AG04450 (cell line): ENCODE results near the gene TMEM219. TPM values are rescaled to one million over a fixed set of nuclear protein-coding genes. Genes with fewer than 3 reads are reported as not detected.

Experiments
- CTCF ChIA-PET: fragments of 300-600, 350-600 bp; formaldehyde crosslinking; extraction: SDS; loops from one replicate; lab custom pipeline; 2022; ENCODE audit warnings: antibody characterized with exemption, inconsistent platforms; lab: Charles Lee
- POLR2A ChIA-PET: fragments of 350-600 bp; formaldehyde crosslinking; extraction: SDS; loops from one replicate; lab custom pipeline; 2021; ENCODE audit warnings: antibody characterized with exemption, inconsistent platforms; lab: Yijun Ruan, JAX
- DNase-seq: peaks from one replicate; pipeline ENCODE4 v3.0.0-alpha.2; 2011; ENCODE audit warnings: low read depth, low spot score
- H3K27ac ChIP-seq: one replicate; pipeline ENCODE4 v1.5.1; 2012; ENCODE audit warnings: low read depth, low read length, control low read depth
- H3K27me3 ChIP-seq: one replicate; pipeline ENCODE4 v1.6.0; 2012; ENCODE audit warnings: low read length; ENCODE audit not compliant: control insufficient read depth, insufficient read depth
- H3K4me3 ChIP-seq: 2 replicates; pipeline ENCODE4 v1.5.1; 2011; ENCODE audit warnings: mild to moderate bottlenecking, low read depth, low read length, control low read depth
- H3K9me3 ChIP-seq: 2 replicates; pipeline ENCODE4 v1.5.1; 2012; ENCODE audit warnings: low read length; ENCODE audit not compliant: control insufficient read depth, insufficient read depth
- polyA plus RNA-seq: library from polyadenylated mRNA; depleted of rRNA; stranded (reverse); fragments of >200 nt; gene quantifications from 2 replicates; pipeline ENCODE4 v1.2.3, GENCODE V29; 2011
- TF ChIP-seq, protein P1 (sequence below): IDR thresholded peaks from 2 replicates; pipeline ENCODE4 v1.5.1; 2011; ENCODE audit warnings: low read depth, low read length, control low read depth, inconsistent platforms

TMEM219 gene
- polyA plus RNA-seq, 1 experiment: 88.6 TPM

DNA sequence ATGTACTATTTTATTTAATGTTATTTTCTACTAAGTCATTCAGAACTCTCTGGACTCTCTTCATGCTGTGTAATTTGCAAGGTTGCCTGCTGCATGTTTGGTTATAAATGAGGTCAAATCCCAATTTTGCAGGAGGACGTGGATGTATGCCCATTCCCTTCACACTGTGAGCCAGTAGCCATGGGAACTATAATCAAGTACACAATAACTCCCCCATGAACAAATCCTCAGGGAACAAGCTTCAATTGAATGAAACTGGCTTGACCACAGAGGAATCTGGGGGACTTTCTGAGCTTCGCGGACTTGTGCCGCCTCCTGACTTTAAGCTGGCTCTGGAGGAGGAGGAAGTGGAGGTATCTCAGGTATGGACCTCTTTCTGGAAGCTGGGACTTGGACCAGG, 21.2 kb upstream of the TMEM219 start:
- POLR2A ChIA-PET: no interaction called here
- CTCF ChIA-PET: interaction anchor here (0.5 kb wide), 1 partner anchor 76 kb away, joined by 4 read pairs; no protein-coding TSS in a partner anchor

DNA sequence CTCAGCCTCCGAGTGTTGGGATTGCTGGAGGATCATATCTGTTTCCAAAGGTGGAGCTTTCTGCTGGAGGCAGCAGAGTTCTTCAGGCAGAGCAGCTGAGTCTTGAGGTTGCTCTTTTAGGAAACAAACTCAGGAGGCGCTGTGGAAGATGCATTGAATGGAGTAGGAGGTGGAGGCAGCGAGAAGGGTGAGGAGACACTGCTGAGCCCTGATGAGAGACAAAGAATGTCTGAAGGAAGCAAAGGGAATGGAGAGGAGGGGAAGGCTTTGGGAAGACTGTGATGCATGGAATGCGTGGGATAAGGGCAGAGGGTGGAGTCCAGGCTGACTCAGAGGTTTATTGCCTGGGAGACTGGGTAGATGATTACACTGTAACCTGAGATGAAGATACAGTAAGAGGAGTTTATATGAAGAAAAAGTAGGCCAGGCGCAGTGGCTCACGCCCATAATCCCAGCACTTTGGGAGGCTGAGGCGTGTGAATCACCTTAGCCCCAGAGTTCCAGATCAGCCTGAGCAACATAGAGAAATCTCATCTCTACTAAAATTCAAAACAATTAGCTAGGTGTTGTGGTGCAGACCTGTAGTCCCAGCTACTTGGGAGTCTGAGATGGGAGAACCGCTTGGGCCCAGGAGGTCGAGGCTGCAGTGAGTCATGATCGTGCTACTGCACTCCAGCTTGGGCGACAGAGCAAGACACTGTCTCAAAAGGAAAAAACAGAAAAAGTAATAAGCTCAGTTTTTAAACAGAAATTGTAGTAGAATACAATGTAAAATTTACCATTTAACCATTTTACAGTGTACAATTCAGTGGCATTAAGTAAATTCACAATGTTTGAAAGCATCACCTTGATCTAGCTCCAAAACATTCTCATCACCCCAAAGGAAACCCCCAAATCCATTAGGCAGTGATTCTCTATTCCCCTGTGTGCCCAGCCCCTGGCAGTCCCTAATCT, 17.8 kb upstream of the TMEM219 start:
- Histone ChIP-seq H3K27me3 (no peaks in the 10 kb centered on the region), H3K27ac (peak overlapping the region; percentile 98), H3K4me3 (peak overlapping the region; percentile 32; the same call in 1 of the 2 replicates), H3K9me3 (peaks cover 11% of the 10 kb centered on the region)
- CTCF ChIA-PET: interaction anchor here (0.6 to 2.2 kb wide), 6 partner anchors 10 to 96 kb away, joined by 3 to 12 read pairs (median 6); partner anchors contain the start of genes KCTD13, TAOK2 and TMEM219
- TF ChIP-seq, protein P1, sequence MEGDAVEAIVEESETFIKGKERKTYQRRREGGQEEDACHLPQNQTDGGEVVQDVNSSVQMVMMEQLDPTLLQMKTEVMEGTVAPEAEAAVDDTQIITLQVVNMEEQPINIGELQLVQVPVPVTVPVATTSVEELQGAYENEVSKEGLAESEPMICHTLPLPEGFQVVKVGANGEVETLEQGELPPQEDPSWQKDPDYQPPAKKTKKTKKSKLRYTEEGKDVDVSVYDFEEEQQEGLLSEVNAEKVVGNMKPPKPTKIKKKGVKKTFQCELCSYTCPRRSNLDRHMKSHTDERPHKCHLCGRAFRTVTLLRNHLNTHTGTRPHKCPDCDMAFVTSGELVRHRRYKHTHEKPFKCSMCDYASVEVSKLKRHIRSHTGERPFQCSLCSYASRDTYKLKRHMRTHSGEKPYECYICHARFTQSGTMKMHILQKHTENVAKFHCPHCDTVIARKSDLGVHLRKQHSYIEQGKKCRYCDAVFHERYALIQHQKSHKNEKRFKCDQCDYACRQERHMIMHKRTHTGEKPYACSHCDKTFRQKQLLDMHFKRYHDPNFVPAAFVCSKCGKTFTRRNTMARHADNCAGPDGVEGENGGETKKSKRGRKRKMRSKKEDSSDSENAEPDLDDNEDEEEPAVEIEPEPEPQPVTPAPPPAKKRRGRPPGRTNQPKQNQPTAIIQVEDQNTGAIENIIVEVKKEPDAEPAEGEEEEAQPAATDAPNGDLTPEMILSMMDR: peak; percentile 55
- DNase-seq: peak; percentile 96
- POLR2A ChIA-PET: interaction anchor here (0.8 to 2.6 kb wide), 7 partner anchors 17 to 140 kb away, joined by 3 to 25 read pairs (median 6); partner anchors contain the start of genes HIRIP3, KCTD13, SEZ6L2 and TAOK2

More for the DNA sequence above, 21.2 kb upstream of the TMEM219 start:
- TF ChIP-seq, protein P1: no peak
- no peak for DNase-seq
- Histone ChIP-seq H3K9me3 (peaks cover 11% of the 10 kb centered on the region), H3K27ac (no peak overlapping the region), H3K27me3 (no peaks in the 10 kb centered on the region), H3K4me3 (no peak overlapping the region)

DNA sequence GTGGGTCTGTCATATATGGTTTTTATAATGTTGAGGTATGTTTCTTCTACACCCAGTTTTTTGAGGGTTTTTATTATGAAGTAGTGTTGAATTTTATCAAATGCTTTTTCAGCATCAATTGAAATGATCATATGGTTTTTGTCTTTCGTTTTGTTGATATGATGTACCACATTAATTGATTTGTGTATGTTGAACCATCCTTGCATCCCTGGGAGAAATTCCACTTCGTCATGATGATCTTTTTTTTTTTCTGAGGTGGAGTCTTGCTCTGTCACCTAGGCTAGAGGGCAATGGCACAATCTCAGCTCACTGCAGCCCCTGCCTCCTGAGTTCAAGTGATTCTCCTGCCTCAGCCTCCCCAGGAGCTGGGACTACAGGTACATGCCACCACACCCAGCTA, 14.0 kb upstream of the TMEM219 start:
- Histone ChIP-seq H3K27ac (no peak overlapping the region), H3K4me3 (no peak overlapping the region), H3K27me3 (no peaks in the 10 kb centered on the region), H3K9me3 (no peaks in the 10 kb centered on the region; the same call in 1 of the 2 replicates)
- CTCF ChIA-PET: no interaction called here
- TF ChIP-seq, protein P1: no peak
- POLR2A ChIA-PET: no interaction called here
- DNase-seq: no peak

DNA sequence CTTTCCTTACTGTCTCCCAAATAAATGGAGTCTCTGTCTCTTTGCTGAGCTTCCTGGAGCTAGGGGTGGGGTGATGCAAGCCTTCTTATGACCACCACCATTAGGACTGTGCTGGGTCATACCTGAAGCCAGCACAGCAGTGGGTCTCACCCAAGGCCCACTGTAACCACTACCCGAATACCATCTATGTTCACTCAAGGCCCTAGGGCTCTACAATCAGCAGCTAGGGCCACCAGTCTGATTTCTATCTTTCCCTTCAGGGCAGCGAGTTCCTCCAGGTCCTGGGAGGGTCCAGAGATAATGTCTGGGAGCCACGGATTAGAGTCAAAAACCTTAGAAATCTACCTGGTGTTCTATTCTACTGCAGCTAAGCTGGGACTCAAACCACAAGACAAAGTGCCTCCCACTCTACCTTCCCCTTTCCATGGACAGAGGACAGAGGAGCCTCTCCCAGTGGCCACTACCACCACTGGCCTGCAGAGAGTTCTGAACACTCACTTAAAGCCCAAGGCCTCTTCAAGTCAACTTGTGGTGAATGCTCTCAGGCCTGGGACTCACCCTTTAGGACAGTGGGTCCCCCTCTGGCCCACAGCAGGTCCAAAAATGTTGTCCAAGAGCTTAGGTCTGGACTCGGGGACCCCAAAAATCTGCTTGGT, 10.9 kb upstream of the TMEM219 start:
- Histone ChIP-seq H3K27me3 (no peaks in the 10 kb centered on the region), H3K27ac (no peak overlapping the region), H3K4me3 (no peak overlapping the region), H3K9me3 (no peaks in the 10 kb centered on the region; the same call in 1 of the 2 replicates)
- ChIA-PET CTCF (no interaction called here), POLR2A (interaction anchor here (1.0 to 1.5 kb wide), 2 partner anchors 11 to 25 kb away, joined by 3 to 4 read pairs; partner anchors contain the start of genes KCTD13 and TMEM219)
- TF ChIP-seq, protein P1: no peak
- DNase-seq: no peak
